Calu3 (cell line): ENCODE results near the gene DDX21. TPM values are rescaled to one million over a fixed set of nuclear protein-coding genes. Genes with fewer than 3 reads are reported as not detected.

Experiments
- BruUV-seq: library from RNA; stranded (reverse); fragments of 400-500 nt; replicated peaks from 2 replicates; lab custom pipeline; 2021; lab: Mats Ljungman, UMichigan
- CTCF ChIA-PET: fragments of 300-600 bp; sonication (Branson Sonifier 250); formaldehyde crosslinking; loops from one replicate; lab custom pipeline; 2022; ENCODE audit warnings: antibody characterized with exemption; lab: Charles Lee
- DNase-seq: peaks from one replicate; pipeline ENCODE4 v3.0.0; 2022
- H3K27ac Mint-ChIP-seq: one replicate; pipeline ENCODE4 v1.8.0; 2022; ENCODE audit warnings: mixed read lengths; ENCODE audit not compliant: unreplicated experiment
- H3K27me3 Mint-ChIP-seq: one replicate; pipeline ENCODE4 v1.8.0; 2022; ENCODE audit warnings: mixed read lengths; ENCODE audit not compliant: unreplicated experiment
- H3K36me3 Mint-ChIP-seq: one replicate; pipeline ENCODE4 v1.8.0; 2022; ENCODE audit warnings: mild to moderate bottlenecking, moderate library complexity, mixed read lengths; ENCODE audit not compliant: insufficient read depth, unreplicated experiment
- H3K4me1 Mint-ChIP-seq: one replicate; pipeline ENCODE4 v1.8.0; 2022; ENCODE audit warnings: mild to moderate bottlenecking, low read depth, mixed read lengths; ENCODE audit not compliant: unreplicated experiment
- H3K4me3 Mint-ChIP-seq: one replicate; pipeline ENCODE4 v1.8.0; 2022; ENCODE audit warnings: mild to moderate bottlenecking, low read depth, moderate library complexity, mixed read lengths; ENCODE audit not compliant: unreplicated experiment
- H3K9me3 Mint-ChIP-seq: one replicate; pipeline ENCODE4 v1.8.0; 2022; ENCODE audit warnings: low read depth, mixed read lengths; ENCODE audit not compliant: unreplicated experiment
- intact Hi-C: fragments of 100-400 bp; cut with micrococcal nuclease; formaldehyde crosslinking; loops from one replicate; pipeline ENCODE4 v1.10.0; 2022; ENCODE audit not compliant: unreplicated experiment
- total RNA-seq: library from RNA; stranded (reverse); gene quantifications from 2 replicates; pipeline ENCODE4 v1.2.3, GENCODE V29; 2022
- TF ChIP-seq, protein P1 (sequence below): fragments of 200-600 bp; IDR thresholded peaks from one replicate; pipeline ENCODE4 v1.8.0; 2022; ENCODE audit warnings: antibody characterized with exemption; ENCODE audit not compliant: unreplicated experiment

DDX21 gene
- total RNA-seq, 1 experiment from 2014 or later, result 135 TPM

DNA sequence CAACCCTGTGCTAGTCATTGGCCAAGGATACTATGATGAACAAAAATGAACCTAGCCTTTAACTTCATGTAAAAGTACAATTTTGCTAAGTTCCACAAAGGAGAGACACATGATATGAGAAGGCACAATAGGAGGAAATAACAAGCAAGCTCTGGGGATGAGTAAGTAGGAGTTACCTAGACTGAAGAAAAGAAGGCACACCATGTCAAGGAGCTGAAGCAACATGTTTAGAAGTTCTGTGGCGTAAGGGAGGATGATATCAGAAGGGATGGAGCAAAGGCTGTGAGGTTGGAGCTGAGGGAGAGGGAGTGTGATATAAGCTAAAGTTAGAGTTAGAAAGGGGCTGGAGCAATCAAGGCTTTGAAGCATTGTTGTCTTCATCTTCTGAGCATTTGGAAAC, 58.2 kb downstream of the DDX21 start:
- Mint-ChIP-seq H3K4me1 (no peaks in the 10 kb centered on the region), H3K27me3 (no peaks in the 10 kb centered on the region), H3K9me3 (no peaks in the 10 kb centered on the region), H3K27ac (no peak overlapping the region), H3K36me3 (peaks cover 4% of the 10 kb centered on the region), H3K4me3 (no peak overlapping the region)
- CTCF ChIA-PET, result interaction anchor here (0.6 kb wide), 1 partner anchor 27 kb away, joined by 3 read pairs; no protein-coding TSS in a partner anchor
- DNase-seq, result no peak
- intact Hi-C loops, result no loop called here
- BruUV-seq, result no TSS peak
- TF ChIP-seq, protein P1, sequence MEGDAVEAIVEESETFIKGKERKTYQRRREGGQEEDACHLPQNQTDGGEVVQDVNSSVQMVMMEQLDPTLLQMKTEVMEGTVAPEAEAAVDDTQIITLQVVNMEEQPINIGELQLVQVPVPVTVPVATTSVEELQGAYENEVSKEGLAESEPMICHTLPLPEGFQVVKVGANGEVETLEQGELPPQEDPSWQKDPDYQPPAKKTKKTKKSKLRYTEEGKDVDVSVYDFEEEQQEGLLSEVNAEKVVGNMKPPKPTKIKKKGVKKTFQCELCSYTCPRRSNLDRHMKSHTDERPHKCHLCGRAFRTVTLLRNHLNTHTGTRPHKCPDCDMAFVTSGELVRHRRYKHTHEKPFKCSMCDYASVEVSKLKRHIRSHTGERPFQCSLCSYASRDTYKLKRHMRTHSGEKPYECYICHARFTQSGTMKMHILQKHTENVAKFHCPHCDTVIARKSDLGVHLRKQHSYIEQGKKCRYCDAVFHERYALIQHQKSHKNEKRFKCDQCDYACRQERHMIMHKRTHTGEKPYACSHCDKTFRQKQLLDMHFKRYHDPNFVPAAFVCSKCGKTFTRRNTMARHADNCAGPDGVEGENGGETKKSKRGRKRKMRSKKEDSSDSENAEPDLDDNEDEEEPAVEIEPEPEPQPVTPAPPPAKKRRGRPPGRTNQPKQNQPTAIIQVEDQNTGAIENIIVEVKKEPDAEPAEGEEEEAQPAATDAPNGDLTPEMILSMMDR, result no peak

DNA sequence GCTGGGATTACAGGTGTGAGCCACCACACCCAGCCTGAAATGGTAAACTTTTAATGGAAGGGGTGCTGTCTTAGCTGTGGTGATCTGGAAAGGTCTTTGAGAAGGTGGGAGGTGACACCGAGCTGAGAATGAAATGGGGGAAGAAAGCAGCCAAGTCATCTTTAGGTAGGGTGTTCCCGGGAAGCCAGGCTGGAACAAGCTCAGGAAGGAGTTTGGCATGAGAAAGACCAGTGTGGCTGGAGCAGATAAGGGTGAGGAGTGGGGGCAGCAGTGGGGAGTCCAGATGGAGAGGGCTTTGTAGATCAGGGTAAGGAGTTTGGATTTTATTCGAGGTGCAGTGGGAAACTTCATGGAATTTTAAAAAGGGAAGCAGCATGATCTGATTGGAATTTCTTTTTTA, 62.6 kb downstream of the DDX21 start:
- Mint-ChIP-seq H3K27ac (peak overlapping the region; percentile 19), H3K27me3 (no peaks in the 10 kb centered on the region), H3K36me3 (peaks cover 4% of the 10 kb centered on the region), H3K9me3 (no peaks in the 10 kb centered on the region), H3K4me3 (no peak overlapping the region), H3K4me1 (no peaks in the 10 kb centered on the region)
- no peak for DNase-seq
- intact Hi-C loops, result no loop called here
- CTCF ChIA-PET, result no interaction called here
- BruUV-seq, result no TSS peak
- TF ChIP-seq, protein P1, result no peak

DNA sequence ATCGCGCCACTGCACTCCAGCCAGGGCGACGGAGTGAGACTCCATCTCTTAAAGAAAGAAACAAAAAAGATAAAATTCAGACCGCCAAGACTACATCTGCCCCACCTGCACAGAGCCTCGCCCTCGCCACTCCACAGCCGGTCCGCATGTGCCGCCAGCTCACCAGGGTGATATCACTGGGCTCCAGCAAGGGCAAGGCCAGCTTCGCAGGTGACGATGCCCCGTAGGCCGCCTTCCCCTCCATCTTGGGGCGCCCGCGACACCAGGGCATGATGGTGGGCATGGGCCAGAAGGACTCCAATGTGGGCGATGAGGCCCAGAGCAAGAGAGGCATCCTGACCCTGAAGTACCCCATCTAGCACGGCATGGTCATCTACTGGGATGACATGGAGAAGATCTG, 66.6 kb downstream of the DDX21 start:
- Mint-ChIP-seq H3K9me3 (no peaks in the 10 kb centered on the region), H3K4me3 (no peak overlapping the region), H3K27me3 (no peaks in the 10 kb centered on the region), H3K27ac (no peak overlapping the region), H3K36me3 (peaks cover 4% of the 10 kb centered on the region), H3K4me1 (no peaks in the 10 kb centered on the region)
- DNase-seq, result no peak
- intact Hi-C loops, result no loop called here
- TF ChIP-seq, protein P1, result no peak
- BruUV-seq, result no TSS peak
- CTCF ChIA-PET, result interaction anchor here (0.6 kb wide), 2 partner anchors 99 to 287 kb away, joined by 5 to 9 read pairs; no protein-coding TSS in a partner anchor

DNA sequence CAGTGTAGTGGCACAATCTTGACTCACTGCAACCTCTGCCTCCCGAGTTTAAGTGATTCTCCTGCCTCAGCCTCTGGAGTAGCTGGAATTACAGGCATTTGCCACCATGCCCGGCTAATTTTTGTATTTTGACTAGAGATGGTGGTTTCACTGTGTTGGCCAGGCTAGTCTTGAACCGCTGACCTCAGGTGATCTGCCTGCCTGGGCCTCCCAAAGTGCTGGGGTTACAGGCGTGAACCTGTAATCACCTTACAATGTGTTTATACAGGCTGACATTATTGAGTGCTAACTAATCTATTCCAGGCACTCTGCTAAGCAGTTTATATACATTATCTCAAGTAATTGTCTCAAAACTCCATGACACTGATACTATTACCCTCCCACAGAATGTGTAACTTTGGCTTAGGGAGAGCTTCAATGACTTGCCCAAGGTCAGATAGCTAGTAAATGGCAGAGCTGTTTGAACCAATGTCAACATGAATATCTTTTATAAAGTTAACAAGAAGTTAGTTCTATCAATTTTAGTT, 69.5 kb downstream of the DDX21 start:
- Mint-ChIP-seq H3K27ac (no peak overlapping the region), H3K4me1 (no peaks in the 10 kb centered on the region), H3K9me3 (no peaks in the 10 kb centered on the region), H3K4me3 (no peak overlapping the region), H3K27me3 (no peaks in the 10 kb centered on the region), H3K36me3 (no peaks in the 10 kb centered on the region)
- DNase-seq, result no peak
- CTCF ChIA-PET, result interaction anchor here (0.7 kb wide), 1 partner anchor 12 kb away, joined by 3 read pairs; no protein-coding TSS in a partner anchor
- intact Hi-C loops, result no loop called here
- TF ChIP-seq, protein P1, result no peak
- BruUV-seq, result no TSS peak
